NCI-H510A treated with DMSO at 0.1 percent for 48 hours (cell line): Measurements from ENCODE around the gene PLK3.
A peak's percentile ranks its signal among the peaks of the same experiment; 100 is the strongest.
"Not testable (repeated sequence)": the region's sequence is repeated elsewhere in the genome, so short reads cannot be mapped to it uniquely, and the experiment has no call there.

Experiments
- DNase-seq: peaks from one replicate; lab custom pipeline; 2025; lab: John Stamatoyannopoulos, UW

Gene PLK3

GRCh38 chr1:44799770-44800584 lies at the start of gene PLK3:
Gene PLK3 (plus strand): TSS chr1:44800377. CDS start chr1:44800464, 87 bp downstream.
- peak; percentile 98 for DNase-seq

- no peak for DNase-seq
Observed at GRCh38 chr1:44757420-44757819, 42.8 kb upstream of the PLK3 start.

DNA sequence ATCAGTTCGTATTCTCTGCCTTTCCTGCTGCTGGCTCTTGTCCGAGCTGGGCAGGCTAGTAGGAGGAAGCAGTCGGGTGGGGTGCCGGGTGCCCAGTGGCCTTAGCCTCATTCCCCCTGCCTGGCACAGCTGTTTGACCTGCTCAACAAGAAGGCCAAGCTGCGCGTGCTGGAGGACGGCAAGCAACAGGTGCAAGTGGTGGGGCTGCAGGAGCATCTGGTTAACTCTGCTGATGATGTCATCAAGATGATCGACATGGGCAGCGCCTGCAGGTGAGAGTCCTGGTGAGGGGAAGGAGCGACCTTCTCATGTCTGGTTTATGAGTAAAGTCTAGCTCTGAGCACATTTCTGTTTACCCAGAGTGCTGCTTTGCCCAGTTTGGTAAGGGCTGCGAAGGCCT lies 41.1 kb upstream of the PLK3 start:
- no peak for DNase-seq

DNA sequence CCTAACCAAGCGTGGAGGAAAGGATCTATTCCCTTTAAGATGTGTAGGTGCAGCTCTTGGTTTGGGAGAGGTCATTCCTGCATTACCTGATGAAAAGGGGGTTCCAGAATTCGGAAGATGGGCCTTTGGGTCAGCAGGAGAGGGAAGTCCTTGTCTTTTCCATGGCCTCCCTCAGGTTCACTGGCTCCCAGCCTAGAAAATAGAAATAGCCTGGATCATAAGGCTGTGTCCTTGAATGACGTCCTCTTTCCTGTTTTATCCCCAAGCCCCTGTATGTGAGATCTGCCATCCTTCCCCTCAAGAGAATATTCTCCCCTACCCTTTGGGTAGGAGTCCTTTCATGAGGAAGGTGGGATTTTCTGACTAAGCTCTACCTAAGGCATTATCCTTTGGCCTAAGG lies 39.3 kb upstream of the PLK3 start:
- no peak for DNase-seq

- DNase-seq, result not testable (repeated sequence)
Observed at GRCh38 chr1:44766421-44766820, 33.8 kb upstream of the PLK3 start.

DNA sequence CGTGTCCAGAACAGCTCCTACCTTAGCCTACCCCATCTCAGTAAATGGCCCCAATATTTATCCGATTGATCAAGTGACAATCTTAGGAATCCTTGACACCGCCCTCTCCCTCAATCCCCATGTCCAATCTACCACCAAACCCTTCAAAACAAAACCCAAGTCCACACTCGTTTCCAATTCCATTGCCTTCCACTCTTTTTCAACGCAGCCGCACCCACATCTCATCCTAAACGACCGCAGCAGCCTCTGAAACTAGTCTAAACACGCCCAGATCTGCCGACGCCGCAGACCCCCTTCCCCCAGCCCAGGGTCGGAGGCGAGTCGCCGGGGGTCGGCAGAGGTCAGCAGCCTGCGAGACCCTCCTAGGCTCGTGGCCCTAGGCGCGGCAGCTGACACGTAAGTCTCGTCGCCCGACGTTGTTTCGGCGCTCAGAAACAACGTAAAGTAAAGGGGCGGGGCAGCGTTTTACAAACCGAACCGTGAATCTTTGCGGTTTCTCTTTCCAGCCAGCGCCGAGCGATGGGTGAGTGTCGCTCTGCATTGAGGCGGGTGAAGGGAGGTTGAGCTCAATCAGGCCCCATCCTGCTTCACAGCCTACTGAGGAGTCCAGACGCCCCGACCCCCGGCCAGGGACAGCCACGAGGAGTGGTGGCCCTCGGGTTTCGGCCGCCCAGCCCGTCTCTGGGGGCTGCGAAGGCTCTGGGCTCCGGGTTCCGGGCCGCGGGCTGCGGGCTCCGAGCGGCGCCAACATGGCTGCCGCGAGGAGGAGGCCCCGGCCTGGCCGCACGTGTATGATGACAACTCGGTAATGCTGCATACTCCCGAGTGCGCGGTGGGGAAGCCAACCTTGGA lies 24.9 kb upstream of the PLK3 start, which contains the start of gene RPS8:
RPS8 (plus strand) TSS at position 463 of the 852 bp plus-strand sequence; CDS start at position 520, 57 bp downstream.
- peak; percentile 93 for DNase-seq

DNA sequence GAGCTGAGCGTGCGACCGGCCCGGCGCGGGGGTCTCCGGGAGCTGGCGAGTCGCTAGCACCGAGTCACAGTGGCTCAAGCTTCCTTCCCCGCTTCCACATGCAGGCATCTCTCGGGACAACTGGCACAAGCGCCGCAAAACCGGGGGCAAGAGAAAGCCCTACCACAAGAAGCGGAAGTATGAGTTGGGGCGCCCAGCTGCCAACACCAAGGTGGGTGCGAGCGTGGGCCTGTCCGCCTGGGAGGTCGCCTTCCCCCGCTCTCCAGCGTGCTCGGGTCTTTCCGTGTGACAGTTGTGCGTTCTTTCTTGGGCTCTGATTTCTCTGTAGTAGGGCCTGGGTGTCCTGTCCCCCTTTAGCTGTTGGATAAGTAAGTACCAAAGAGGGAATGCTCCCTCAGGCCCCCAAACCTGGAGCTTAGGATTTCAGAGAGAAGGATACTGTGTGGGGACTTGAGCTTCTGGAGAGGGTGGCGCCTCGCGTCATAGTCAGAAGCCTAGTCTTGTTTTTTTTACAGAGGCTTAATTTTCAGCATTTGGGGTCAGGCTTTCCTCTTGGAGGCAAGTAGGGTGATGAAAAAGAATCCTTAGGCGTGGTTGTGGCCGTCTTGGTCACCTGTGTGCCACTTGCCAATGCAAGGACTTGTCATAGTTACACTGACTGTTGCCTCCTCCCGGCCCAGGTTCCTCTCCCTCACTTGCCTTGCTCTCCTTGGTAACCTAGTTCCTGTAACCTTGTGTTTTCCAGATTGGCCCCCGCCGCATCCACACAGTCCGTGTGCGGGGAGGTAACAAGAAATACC lies 24.0 kb upstream of the PLK3 start:
- DNase-seq, result no peak

DNA sequence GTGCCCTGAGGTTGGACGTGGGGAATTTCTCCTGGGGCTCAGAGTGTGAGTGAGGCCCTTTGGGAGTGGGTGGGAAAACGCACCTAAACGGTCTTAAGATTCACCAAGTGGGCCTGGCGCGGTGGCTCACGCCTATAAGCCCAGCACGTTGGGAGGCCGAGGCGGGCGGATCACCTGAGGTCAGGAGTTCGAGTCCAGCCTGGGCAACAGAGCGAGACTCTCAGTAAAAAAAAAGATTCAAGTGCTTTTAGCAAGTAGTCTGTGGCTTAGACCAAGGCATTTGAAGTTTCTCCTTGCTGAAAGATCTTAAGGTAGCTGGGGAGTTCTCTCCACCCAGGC lies 23.5 kb upstream of the PLK3 start:
- DNase-seq, result no peak

- no peak for DNase-seq
Observed at GRCh38 chr1:44777547-44777946, 22.6 kb upstream of the PLK3 start.

DNA sequence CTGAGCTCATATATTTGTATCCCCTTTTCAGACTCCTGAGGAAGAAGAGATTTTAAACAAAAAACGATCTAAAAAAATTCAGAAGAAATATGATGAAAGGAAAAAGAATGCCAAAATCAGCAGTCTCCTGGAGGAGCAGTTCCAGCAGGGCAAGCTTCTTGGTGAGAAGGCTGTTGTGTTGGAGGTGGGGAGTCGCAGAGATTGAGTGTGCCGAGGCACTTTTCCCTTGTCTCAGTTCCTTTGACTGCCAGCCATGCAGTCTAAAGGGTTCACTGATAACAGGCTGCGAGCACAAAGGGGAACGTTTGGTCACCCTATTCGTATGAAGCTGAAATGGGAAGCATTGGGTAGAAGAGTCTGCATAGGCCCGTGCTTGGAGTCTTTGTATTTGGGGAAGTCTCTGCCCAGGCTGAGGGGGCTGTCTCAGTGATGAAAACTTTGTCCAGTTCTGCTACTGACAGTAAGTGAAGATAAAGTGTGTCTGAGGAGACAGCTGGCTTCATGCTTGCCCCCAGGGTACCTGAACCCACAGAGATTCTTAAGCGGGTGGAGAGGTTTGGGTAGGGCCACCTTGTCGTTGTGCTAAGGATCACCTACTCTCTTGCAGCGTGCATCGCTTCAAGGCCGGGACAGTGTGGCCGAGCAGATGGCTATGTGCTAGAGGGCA lies 22.1 kb upstream of the PLK3 start:
- DNase-seq, result no peak

- no peak for DNase-seq
Observed at GRCh38 chr1:44778705-44779576, 21.2 kb upstream of the PLK3 start.

- DNase-seq, result no peak
Observed at GRCh38 chr1:44780583-44781121, 19.5 kb upstream of the PLK3 start.

- DNase-seq, result no peak
Observed at GRCh38 chr1:44783697-44784093, 16.5 kb upstream of the PLK3 start.

GRCh38 chr1:44784094-44785028 lies 15.8 kb upstream of the PLK3 start:
- no peak for DNase-seq

DNA sequence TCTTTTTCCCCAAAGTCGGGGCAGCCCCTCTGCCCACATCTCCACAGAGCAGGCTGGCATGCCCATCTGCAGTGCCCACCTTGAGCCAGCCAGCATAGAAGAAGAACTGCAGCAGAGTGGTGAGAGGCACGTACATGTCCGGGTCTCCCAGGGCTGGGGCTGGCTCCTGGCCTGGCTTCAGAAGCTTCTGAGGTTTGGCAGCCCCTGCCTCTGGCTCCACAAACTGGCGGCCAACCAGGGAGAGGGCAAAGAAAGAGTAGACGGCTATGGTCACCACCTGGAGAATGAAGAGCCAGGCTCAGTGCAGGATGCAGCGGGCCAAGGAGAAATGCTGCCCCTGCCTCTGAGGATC lies 15.2 kb upstream of the PLK3 start:
- no peak for DNase-seq

- DNase-seq, result no peak
Observed at GRCh38 chr1:44785501-44786137, 14.6 kb upstream of the PLK3 start.

DNA sequence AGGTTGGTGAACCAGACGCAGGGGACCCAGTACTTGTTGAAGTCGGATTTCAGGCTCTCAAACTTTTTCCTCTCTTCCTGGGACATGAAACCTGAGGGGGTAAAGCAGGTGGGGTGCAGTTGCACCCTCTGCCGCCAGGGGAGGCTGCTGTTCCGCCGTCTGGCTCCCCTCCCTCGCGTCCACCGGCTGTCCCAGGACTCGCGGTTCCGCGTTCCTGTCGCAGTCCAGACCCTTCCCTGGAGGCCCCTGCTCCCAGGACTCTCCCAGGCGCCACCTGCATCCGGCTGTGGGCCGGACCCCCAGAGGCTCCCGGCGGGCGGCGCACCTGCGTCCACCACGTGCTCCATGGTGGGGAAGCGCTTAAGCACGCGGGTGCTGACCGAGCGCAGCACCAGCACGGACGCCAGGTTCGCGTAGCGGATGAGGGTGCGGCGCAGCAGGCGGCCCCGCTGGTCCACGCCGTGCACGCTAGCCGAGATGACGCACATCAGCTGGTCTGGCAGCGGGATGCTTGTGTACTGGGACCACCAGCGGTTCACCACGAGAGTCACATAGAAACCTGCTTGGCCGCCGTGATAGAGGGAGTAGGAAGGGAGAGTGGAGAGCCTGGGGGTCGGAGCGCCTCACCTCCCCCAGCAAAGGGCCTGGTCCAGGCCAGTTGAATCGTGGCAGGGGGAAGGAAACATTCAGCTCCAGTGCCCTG lies 13.9 kb upstream of the PLK3 start:
- no peak for DNase-seq

GRCh38 chr1:44786841-44787426 lies 13.2 kb upstream of the PLK3 start:
- DNase-seq, result no peak
